Ascending aorta (tissue), 2 donors: ENCODE results near the gene COG6. TPM values are rescaled to one million over a fixed set of nuclear protein-coding genes. Genes with fewer than 3 reads are reported as not detected.

ENCODE experiments used
- DNase-seq, 2 donors: peaks; one replicate each; pipeline ENCODE4 v3.0.0-alpha.2; 2019; ENCODE audit warnings: low spot score in 2 of 2
- H3K27ac ChIP-seq, 2 donors: fragments of 200-600 bp; sonication (generic); one replicate each; pipeline ENCODE4 v1.5.1; 2016 to 2017; ENCODE audit warnings: mild to moderate bottlenecking in 1 of 2
- H3K27me3 ChIP-seq: fragments of 200-600 bp; sonication (generic); one replicate; pipeline ENCODE4 v1.5.1; 2017
- H3K36me3 ChIP-seq, 2 donors: fragments of 200-600 bp; sonication (generic); one replicate each; pipeline ENCODE4 v1.5.1; 2016
- H3K4me1 ChIP-seq, 2 donors: fragments of 200-600 bp; sonication (generic); one replicate each; pipeline ENCODE4 v1.5.1; 2016 to 2017; ENCODE audit warnings: mild to moderate bottlenecking in 1 of 2
- H3K4me3 ChIP-seq, 2 donors: fragments of 200-600 bp; sonication (generic); one replicate each; pipeline ENCODE4 v1.5.1; 2016 to 2017; ENCODE audit warnings: mild to moderate bottlenecking in 1 of 2
- H3K9me3 ChIP-seq, 2 donors: fragments of 200-600 bp; sonication (generic); one replicate each; pipeline ENCODE4 v1.5.1; 2016
- intact Hi-C: fragments of 100-400 bp; cut with DNase I; formaldehyde crosslinking; loops from one replicate; pipeline ENCODE4 v1.15.1; 2023
- total RNA-seq: library from RNA; depleted of rRNA; stranded (reverse); fragments of >200 nt; gene quantifications from one replicate; pipeline ENCODE4 v1.1.0, GENCODE V29; 2016
- TF ChIP-seq, protein P1 (sequence below), 3 experiments: fragments of 200-600 bp in 2 of 3; fragments of 450-650 bp in 1 of 3; sonication (generic) in 2 of 3; IDR thresholded peaks; one replicate each; pipeline ENCODE4 v1.5.1; 2016 to 2019; ENCODE audit warnings: antibody characterized with exemption in 3 of 3, mild to moderate bottlenecking in 1 of 3, moderate library complexity in 1 of 3

The COG6 gene
- total RNA-seq, 1 donor from 2014 or later: 8.6 TPM

- Histone ChIP-seq H3K4me1 (no peaks in the 10 kb centered on the region), H3K36me3 (no peaks in the 10 kb centered on the region), H3K27me3 (no peaks in the 10 kb centered on the region), H3K9me3 (no peaks in the 10 kb centered on the region), H3K4me3 (no peak overlapping the region), H3K27ac (no peak overlapping the region)
- DNase-seq: no peak
- intact Hi-C loops: no loop called here
- TF ChIP-seq, protein P1, sequence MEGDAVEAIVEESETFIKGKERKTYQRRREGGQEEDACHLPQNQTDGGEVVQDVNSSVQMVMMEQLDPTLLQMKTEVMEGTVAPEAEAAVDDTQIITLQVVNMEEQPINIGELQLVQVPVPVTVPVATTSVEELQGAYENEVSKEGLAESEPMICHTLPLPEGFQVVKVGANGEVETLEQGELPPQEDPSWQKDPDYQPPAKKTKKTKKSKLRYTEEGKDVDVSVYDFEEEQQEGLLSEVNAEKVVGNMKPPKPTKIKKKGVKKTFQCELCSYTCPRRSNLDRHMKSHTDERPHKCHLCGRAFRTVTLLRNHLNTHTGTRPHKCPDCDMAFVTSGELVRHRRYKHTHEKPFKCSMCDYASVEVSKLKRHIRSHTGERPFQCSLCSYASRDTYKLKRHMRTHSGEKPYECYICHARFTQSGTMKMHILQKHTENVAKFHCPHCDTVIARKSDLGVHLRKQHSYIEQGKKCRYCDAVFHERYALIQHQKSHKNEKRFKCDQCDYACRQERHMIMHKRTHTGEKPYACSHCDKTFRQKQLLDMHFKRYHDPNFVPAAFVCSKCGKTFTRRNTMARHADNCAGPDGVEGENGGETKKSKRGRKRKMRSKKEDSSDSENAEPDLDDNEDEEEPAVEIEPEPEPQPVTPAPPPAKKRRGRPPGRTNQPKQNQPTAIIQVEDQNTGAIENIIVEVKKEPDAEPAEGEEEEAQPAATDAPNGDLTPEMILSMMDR (IDR thresholded peaks at IDR 0.05): no peak
These were observed 115.0 kb downstream of the COG6 start for GRCh38 chr13:39770221-39771090.

DNA sequence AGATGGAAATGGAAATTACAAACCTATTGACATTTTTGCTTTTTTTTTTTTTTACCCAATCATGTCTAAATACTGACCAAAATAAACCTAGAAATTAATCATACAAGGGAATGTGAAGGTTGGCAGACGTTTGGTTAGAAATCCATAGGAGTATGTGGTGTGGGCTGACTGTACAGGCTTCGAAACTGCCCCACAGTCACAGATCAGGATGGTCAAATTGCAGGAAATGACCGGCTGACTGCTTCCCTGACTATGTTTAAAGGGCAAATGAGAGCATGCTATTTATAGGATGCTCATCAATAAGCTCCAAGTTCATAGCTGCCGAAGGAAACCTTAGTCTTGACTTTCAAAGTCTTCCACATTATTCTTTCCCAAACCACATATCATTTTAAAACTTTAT lies 118.4 kb downstream of the COG6 start:
- intact Hi-C loops: no loop called here
- Histone ChIP-seq H3K27ac (no peak overlapping the region), H3K4me3 (no peak overlapping the region), H3K9me3 (no peaks in the 10 kb centered on the region), H3K4me1 (no peaks in the 10 kb centered on the region), H3K36me3 (no peaks in the 10 kb centered on the region), H3K27me3 (no peaks in the 10 kb centered on the region)
- TF ChIP-seq, protein P1 (IDR thresholded peaks at IDR 0.05): no peak
- DNase-seq: no peak

- no peak overlapping the region for H3K4me3 ChIP-seq
- H3K9me3 ChIP-seq: no peaks in the 10 kb centered on the region
- no peaks in the 10 kb centered on the region for H3K27me3 ChIP-seq
- intact Hi-C loops: no loop called here
- H3K36me3 ChIP-seq: no peaks in the 10 kb centered on the region
- H3K4me1 ChIP-seq: no peaks in the 10 kb centered on the region
- no peak overlapping the region for H3K27ac ChIP-seq
- no peak for DNase-seq
- TF ChIP-seq, protein P1 (IDR thresholded peaks at IDR 0.05): no peak
These were observed 121.0 kb downstream of the COG6 start for GRCh38 chr13:39776439-39776838.

GRCh38 chr13:39777021-39777420 lies 121.6 kb downstream of the COG6 start:
- intact Hi-C loops: no loop called here
- Histone ChIP-seq H3K27ac (no peak overlapping the region), H3K4me1 (no peaks in the 10 kb centered on the region)

DNA sequence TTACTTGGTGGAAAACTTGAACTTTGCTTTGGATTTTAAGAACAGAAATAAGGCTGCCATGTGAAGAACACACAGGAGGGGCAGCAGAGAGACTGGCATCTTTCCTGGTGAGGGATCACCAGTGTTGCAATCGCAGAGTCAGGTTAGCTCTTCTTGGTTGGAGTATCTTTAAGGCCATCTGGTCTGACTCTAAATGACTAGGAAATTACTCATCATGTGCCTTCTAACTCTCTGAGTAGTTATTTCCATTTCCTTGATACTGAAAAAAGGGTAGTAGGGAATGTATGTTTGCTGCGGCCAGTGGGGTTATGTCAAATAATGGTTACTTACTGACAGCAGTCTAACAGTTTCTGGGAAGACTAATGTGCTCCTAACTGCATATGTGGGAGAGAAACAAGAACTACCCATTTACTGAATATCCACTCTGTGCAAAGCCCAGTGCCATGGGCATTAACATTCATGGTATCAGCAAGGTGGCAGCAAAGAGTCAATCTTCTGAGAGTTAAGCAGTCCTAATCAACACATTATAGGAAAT lies 122.1 kb downstream of the COG6 start:
- Histone ChIP-seq H3K36me3 (no peaks in the 10 kb centered on the region), H3K27ac (no peak overlapping the region), H3K4me1 (no peaks in the 10 kb centered on the region), H3K4me3 (no peak overlapping the region), H3K27me3 (no peaks in the 10 kb centered on the region), H3K9me3 (no peaks in the 10 kb centered on the region)
- TF ChIP-seq, protein P1 (IDR thresholded peaks at IDR 0.05): no peak
- intact Hi-C loops: no loop called here
- no peak for DNase-seq

More at GRCh38 chr13:39777021-39777420, 121.6 kb downstream of the COG6 start:
- Histone ChIP-seq H3K27me3 (no peaks in the 10 kb centered on the region), H3K9me3 (no peaks in the 10 kb centered on the region), H3K36me3 (no peaks in the 10 kb centered on the region), H3K4me3 (no peak overlapping the region)
- TF ChIP-seq, protein P1 (IDR thresholded peaks at IDR 0.05): no peak
- DNase-seq: no peak
